SW480 (cell line): ENCODE data around the gene USP6NL.

Source experiments
- DNase-seq: peaks from one replicate; pipeline ENCODE4 v3.0.0-alpha.2; 2016; ENCODE audit warnings: low spot score

Gene USP6NL

GRCh38 chr10:11616021-11616420 lies 4.6 kb upstream of the USP6NL start:
- DNase-seq = no peak

- DNase-seq = no peak
Observed at GRCh38 chr10:11615396-11615795, 3.9 kb upstream of the USP6NL start.

GRCh38 chr10:11612021-11613001 lies 861 bp upstream of the USP6NL start:
- DNase-seq = peak; percentile 36

GRCh38 chr10:11610826-11611247 lies 613 bp downstream of the USP6NL start:
- DNase-seq = peak; percentile 22

GRCh38 chr10:11610166-11610825 lies 1.2 kb downstream of the USP6NL start:
- DNase-seq = no peak

- DNase-seq = no peak
Observed at GRCh38 chr10:11609492-11610093, 1.9 kb downstream of the USP6NL start.

GRCh38 chr10:11609052-11609451 lies 2.4 kb downstream of the USP6NL start:
- no peak for DNase-seq

- DNase-seq = peak; percentile 44
Observed at GRCh38 chr10:11608159-11609013, 3.1 kb downstream of the USP6NL start.

GRCh38 chr10:11605807-11606408 lies 5.5 kb downstream of the USP6NL start:
- DNase-seq = no peak

GRCh38 chr10:11604865-11605650 lies 6.4 kb downstream of the USP6NL start:
- no peak for DNase-seq

- DNase-seq = no peak
Observed at GRCh38 chr10:11603741-11604140, 7.7 kb downstream of the USP6NL start.

- peak; percentile 78 for DNase-seq
Observed at GRCh38 chr10:11602919-11603523, 8.4 kb downstream of the USP6NL start.

- no peak for DNase-seq
Observed at GRCh38 chr10:11602358-11602757, 9.1 kb downstream of the USP6NL start.

- DNase-seq = no peak
Observed at GRCh38 chr10:11601670-11602069, 9.8 kb downstream of the USP6NL start.

- no peak for DNase-seq
Observed at GRCh38 chr10:11600280-11600679, 11.2 kb downstream of the USP6NL start.

- DNase-seq = no peak
Observed at GRCh38 chr10:11598712-11599397, 12.6 kb downstream of the USP6NL start.

GRCh38 chr10:11597470-11597869 lies 14.0 kb downstream of the USP6NL start:
- no peak for DNase-seq

GRCh38 chr10:11595395-11595692 lies 16.1 kb downstream of the USP6NL start:
- DNase-seq = no peak

GRCh38 chr10:11594589-11595394 lies 16.7 kb downstream of the USP6NL start:
- no peak for DNase-seq
